Measurements from ENCODE around the gene ADORA1.

Gene ADORA1

DNA sequence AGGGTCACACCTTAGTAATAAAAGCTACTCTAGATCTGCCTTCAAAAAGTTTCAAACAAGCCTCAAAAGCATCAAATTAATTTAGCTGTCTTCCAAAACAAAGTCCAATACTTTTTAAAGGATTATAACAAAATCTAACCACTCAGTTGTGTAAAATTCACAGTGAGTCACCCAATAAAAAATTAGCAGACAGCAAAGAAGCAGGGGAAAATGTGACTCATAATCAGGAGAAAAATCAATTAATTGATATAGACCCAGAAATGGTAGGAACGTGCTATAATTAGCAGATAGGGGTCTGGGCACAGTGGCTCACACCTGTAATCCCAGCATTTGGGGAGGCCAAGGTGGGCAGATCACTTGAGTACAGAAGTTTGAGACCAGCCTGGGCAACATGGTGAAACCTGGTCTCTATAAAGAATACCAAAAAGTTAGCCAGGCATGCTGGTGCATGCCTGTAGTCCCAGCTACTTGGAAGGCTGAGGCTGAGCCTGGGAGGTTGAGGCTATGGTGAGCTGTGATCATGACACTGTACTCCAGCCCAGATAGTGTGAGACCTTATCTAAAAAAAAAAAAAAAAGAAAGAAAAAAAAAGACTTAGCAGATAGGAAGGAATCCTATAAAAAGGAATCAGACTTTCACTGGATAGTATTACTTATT lies 33.6 kb upstream of the ADORA1 start:
- no peak for DNase-seq (ENCODE audit: low spot score)

DNA sequence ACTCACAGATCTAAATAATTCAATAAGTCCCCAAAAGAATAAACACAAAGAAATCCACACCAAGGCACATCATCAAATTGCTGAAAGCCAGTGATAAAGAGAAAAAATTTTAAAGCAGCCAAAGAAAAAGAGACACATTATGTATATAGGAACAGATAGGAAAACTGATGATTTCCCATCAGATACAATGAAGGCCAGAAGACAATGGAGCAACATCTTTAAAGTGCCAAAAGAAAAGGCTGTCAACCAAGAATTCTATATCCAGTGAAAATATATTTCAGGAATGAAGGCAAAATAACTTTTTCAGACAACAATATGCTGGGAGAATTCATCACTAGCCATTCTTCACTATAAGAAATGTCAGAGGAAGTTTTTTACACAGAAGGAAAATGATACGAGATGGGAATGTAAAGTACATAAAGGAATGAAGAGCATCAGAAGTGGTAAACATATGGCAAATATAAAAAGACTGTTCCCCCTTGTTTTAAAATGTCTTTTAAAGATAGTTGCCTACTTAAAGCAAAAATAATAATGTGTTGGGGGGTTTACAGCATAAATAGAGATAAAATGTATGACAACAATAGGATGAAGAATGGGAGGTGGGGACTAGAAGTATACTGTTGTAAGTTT lies 32.4 kb upstream of the ADORA1 start:
- DNase-seq (ENCODE audit: low spot score), result no peak

DNA sequence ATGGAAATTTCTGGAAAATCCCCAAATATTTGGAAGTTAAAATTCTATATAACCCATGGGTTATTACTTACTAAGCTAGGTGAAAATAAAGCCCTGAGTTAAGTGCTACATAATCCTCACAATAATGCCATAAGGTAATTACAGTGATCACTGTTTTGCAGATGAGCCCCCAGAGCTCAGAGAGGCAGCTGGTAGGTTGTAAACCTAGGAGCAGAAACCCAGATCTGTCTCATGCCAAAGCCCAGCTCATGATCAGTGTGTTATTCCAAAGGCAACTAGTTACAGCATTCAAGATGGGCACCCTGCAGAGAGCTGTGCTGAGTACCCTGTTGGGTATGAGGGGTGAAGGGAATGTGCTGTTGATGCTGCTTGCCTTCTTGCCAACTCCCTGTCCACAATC lies 31.0 kb upstream of the ADORA1 start:
- no peak for DNase-seq (ENCODE audit: low spot score)

DNA sequence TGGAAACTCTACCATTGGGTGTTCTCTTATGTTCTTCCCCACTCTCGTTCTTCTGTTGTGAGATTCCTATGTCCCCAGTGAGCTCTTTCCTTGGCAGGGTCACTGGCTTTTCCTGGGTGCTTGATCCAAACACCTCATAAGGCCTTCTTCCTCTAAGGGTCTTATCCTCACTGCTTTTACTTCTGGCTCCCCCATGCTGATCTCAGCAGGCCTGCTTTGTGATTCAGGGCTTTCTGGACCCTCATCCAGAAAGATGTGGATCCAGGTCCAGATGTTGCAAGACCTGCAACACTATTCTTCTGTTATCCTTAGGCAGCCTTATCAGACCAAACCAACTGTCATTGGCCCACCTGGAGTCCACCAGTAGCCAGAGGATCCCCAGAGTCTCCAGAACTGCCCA lies 30.5 kb upstream of the ADORA1 start:
- no peak for DNase-seq (ENCODE audit: low spot score)

DNA sequence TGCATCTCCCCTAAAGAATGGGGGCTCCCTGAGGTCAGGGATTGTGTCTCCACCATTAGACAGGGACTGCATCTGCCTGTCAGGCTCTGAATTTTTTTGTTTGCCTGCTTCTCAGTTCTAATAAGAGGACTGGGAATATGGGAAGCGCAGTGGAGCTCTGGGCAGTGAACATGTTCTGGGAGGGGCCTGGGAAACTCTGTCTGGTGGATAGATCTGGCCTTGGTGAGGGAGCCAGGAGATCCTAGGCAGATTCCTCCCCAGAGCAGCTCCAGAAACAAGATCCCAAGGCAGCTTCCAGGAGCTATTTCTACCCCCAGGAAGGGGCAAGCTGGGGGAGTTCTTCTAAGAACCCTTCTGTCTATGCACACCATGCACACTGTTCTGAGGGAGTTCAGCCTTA lies 29.1 kb upstream of the ADORA1 start:
- DNase-seq (ENCODE audit: low spot score), result no peak

DNA sequence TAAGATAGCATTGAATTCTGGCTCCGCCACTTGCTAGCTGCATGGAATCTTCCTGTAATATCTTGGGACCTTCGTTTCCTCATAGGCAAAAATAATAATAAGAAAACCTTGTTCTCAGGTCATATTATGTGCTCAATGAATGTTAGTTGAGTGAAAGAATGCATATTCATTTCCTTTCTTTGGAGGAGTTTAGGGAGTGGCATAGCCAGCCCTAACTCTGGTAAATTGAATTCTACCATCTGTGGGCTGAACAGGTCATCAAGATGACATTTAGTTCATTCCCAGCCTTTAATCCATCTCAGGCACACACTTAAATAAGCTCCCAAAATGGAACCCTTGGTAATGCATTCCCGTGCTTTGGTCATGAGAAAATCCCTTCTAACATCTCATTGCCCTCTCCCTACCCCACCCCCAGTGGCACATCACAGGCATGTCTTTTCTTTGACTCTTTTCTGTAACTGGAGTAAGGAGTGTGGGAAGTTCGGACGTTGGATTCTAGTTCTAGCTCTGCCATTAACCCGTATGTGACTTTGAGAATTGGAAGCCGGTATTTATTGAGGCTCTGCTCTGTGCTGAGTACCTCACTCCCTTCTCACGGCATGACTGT lies 28.5 kb upstream of the ADORA1 start:
- no peak for DNase-seq (ENCODE audit: low spot score)

DNA sequence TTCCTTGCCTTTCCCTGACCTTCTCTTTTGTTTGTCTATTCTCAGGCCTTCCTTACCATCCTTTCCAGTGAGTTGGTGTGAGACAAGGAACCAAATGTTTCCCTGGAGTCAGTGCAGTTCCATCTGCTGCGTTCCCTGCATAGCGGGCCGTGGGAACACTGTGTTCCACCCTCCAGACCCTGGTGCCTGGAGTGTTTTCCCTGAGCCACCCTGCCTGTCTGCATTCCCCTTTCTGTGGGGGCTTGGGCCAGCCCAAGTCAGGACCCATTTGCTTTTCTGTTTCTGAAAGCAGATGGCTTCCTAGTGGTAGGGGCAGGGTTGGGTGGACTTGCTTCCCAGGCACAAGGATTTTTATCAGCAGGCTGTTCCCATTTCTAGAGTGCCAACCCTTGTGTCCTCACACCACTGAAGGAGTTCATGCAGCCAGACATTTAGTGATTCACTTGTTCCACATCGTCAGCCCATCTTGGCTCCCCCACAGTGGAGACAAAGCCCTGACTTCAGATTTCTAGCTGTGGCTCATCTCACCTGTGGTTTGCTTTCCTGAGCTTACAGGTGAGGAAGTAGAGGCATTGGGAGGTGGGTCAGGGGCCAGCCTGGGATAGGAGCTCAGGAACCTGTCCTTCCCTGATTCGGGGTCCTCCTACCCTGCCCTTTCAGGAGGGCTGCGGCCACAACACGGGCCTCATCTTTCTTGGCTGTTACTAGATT lies 27.6 kb upstream of the ADORA1 start:
- DNase-seq (ENCODE audit: low spot score), result no peak

DNA sequence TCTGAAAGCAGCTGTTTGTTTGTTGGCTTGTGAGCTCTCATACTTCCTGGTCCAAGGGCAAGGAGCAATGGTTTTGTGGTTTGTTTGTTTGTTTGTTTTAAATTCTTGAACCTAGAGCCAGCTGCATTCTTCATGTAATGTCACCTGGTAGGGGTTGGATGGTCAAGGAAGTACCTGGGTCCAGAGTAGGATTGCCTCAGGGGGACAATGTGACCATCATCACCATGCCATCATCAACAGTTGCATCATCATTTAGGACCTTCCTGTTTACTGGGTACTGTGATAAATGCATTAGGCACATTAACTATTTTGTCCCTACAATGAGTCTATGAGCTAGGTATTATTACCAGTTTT lies 27.0 kb upstream of the ADORA1 start:
- no peak for DNase-seq (ENCODE audit: low spot score)

DNA sequence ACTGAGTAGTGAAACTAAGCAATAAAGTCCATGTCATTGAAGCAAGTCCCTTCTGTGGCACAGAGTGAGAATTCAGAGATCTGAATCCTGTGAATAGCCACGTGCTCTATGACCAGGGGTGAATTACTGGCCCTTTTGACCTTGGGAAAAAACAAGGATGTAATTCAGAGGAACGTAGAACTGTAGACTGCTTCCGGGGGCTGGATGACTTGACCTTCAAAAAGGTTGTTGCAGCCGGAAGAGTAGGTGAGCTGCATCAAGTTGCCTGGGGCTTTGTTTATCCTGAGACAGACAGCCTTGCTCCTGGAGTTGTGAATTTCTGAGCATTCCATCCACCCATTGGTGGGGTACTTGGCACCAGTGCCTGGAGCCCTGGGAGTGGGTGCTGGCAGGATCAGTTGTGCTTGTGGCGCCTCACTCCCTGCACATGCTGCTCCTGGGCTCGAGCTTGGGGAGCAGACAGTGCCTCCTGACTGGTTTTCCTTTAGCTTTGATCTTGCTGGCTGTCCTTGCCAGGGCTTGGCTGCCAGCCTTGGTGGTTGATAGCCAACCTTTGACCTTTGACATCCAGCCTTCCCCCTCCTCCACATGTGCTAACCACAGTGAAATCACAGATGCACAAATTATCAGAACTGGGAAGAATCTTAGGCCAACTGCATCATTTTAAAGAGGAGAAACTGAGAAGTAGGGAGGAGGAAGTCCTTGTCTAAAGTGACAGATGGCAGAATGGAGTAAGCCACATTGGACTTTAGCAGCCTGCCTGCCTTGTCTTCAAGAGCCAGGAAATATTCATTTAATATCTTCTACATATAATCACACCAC lies 25.5 kb upstream of the ADORA1 start:
- no peak for DNase-seq (ENCODE audit: low spot score)

DNA sequence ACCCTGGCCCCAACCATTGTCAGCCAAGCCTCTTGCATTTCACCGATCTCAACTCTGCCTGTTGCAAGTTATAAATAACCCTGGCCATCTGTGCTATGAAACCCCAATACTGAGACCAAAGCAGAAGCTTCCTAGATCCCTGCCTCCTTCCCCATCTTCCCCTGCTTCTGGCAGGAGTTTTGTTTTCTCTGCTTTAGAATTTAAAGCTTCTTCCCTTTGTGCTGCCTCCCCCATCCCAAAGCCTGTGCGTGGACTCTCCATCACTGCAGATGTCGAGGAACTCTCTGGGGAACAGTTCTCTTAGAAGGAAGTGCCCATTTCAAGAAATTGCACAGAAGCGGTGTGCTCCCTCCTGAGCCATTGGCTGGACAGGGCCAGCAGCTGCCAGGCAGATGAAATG lies 24.3 kb upstream of the ADORA1 start:
- no peak for DNase-seq (ENCODE audit: low spot score)

DNA sequence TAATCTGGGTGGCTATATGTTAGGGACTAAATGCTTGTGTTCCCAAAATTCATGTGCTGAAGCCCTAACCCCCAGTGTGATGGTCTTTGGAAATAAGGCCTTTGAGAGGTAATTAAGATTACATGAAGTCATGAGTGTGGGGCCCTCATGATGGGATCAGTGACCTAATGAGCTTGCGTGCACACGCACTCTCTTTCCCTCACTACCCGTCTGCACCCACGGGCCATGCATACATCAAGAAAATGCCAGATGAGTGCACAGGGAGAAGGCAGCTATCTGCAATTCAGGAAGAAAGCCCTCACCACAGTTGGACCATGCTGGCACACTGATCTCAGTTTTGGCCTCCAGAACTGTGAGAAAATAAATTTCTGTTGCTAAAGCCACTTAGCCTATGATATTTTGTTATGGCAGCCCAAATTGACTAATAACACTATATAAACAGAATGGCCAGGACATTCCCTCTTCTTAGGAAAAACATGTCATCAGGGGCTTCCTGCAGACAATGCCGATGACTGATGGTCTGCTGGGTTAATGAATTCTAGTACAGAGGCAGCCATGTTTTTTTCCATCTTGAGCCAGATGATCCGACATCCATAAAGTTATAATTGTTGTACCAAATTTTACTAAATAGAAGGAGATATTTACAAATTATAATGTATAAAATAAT lies 23.6 kb upstream of the ADORA1 start:
- no peak for DNase-seq (ENCODE audit: low spot score)

DNA sequence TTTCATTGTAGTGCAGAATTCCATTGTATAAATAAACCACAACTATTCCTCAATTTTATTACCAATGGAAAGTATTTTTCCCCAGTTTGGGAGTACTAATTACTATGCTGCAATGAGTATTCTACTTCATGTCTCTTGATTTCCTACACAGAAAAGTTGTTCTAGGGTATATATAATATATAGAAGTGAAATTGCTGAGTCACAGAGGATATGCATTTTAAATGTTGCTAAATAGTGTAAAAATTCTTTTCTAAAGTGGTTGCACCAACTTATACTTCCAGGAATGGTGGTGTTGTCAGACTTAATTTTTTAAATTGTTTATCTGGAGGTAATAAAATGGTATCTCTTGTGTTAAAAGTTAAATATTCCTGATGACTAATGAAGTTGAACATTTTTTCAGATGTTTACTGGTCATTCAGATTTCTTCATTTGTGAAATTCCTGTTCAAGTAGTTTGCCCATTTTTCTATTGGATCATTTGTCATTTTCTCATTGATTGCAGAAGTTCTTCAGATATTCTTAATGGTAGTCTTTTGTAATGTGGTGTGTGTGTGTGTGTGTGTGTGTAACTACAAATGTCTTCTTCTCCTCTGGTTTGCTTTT lies 22.6 kb upstream of the ADORA1 start:
- DNase-seq (ENCODE audit: low spot score), result no peak

DNA sequence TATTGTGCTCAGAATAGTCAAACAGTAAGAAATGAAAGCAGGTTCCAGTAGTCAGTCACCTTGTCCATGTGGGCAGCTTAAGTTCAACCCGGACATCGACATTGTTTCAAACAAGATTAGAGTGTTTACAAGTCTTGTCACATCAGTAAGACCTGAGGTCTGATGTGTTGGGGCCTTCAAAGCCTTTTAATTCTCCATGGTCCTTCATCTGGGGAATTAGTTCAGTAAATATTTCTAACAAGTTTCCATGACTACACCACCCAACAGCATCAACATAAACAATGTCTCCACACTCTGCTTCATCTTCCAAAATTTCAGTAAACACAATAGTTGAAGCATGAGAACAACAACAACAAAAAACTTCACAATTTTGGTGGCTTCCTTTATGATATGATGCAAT lies 15.1 kb upstream of the ADORA1 start:
- no peak for DNase-seq (ENCODE audit: low spot score)

DNA sequence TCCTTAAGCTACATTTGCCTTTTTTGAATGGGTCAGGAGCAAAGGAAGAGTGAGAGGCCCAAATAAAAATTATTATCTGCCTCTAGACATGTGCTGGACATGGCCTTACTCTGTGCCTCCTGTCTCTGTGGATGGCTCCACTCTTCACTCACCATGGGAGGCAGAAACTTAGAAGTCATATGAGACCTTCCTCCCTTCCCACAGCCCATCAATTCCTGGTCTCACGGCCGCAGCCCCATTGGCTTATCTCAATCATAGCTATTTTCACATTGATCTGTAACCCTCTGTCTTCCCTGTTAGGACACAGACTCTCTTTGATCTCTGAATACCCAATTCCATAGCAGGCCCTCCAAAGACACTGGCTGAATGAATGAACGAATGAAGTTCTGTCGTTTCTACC lies 14.2 kb upstream of the ADORA1 start:
- DNase-seq (ENCODE audit: low spot score), result no peak

DNA sequence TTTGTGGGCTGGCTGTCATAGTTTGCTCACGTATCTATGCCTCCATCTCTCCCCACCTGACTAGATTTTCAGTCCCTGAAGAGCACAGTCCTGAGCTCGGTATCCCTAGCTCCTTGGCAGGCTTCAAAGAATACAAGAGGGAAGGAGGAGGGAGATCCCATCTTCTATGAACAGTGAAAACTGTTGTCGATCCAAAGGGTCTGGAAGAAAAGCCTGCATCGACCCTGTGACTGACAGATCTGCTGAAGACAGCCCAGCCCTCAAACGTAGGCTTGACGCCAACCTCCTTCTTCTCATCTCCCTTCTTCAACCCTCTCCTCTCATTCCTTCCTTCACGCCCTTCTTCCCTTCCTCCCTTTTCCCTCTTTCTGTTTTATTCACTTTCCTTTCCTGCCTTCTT lies 13.3 kb upstream of the ADORA1 start:
- DNase-seq (ENCODE audit: low spot score), result no peak

DNA sequence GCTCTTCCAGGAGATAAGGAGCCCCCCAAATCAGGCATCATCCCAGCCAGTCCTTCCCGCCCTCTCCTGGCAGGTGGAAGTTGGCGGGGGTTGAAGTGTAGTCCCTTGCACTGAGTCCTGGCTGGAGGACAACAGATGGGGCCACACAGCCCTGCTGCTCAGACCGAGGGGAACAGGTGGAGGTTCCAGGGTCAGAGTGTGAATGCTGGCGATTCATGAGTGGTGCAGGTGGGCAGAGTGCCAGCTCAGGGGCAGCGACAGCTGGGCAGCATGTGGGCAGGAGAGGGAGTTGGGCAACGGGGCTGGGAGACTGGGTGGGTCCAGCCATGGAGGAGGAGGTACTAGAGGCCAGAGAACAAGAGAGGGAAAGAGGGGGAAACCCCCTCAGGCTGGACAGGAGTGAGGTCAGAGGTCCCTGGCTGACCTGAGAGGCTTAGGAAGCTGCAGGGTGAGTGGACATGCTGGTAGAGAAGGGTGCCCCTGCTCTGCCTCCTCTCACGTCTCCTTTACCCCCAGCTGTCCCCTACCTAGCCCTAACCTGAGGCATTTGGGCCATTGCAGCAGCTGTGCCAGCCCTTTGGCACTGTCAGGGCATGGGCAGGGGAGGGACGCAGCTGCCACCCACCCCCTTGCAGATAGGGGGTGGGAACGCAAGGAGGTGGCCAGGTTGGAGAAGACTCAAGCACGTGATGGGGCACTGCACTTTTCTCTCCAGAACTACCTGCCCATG lies 11.3 kb upstream of the ADORA1 start:
- DNase-seq (ENCODE audit: low spot score), result no peak

DNA sequence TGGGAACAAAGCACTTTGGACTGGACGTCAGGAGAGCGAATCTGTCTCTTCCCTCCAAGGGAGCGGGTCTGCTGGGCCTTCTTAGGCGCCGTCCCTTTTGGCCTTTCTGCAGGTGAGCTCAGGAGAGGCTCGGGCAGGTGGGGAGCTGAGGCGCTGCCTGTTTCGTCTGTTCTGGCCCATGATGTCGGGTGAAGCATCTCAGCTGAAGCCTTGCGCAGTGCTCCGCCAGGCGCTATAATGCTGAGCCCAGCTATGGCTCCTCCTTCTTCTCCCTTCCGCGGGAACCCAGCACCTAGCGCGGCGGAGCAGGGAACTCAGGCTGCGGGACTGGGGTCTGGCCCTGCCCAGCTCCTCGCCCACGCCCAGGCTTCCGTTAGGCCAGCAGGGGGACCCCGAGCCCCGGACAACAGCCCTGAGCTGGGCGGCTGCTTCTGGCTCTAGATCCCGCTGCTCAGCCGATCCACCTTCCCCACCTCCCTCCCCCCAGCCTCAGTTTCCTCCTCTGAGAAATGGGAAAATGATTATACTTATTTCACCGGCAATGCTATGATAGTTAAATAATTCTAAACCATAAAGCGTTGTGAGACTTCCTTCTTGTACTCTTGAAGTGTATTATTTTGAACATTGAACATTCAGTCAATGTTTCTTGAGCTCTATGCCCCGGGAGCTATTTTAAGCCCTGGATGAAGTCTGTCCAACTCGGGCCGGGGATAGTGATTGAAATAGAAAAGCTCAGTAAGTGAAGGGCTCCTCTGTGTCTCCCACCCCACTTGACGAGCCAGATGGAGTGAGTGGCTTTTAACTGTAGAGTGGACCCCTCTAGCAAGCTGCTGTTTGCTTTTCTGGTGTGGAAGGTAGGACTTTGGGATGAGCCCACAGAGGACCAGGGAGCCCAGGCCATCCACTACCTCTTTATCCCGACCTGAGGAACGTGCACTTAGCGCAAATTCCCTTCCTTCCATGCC lies 9.6 kb upstream of the ADORA1 start:
- DNase-seq (ENCODE audit: low spot score), result no peak

DNA sequence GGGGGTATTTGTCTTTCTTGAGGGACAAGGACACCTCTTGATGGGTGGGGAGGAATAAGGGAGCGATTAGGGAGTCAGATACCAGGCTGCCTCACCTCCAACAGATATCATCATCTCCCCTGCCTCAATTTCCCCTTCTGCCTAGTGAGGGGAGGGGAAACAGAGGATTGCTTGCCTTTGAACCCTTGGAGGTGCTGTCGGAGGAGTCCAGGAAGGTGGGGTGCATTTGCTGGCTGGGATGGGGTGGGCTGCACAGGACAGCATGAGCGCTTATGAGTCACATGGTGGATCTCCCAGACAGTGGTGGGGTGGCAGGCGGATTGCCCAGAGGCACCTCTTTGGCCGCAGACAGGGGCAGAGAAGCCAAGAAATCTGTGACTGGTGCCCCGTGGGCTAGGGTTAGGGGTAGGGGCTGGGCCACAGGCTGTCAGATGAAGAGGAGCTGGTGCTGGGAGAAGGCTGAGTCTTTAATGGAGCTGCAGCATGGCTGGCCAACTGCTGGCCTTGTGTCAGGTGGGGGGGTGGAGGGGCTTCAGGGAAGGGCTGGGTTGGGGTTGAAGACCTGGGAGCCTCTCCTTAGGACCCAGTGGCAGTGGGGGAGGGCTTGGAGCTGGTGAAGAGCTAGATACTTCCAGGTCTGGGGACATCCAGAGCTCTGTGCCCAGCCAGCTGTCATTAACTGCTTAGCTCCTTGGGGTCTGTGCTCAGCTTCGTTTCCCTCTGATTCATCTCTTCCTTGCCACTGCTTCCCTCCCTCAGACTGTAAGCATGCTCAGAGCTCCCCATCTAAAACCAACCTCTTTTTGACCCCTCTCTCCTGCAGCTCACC lies 7.0 kb upstream of the ADORA1 start:
- DNase-seq (ENCODE audit: low spot score), result no peak

Measured in CD4-positive, alpha-beta T cell treated with Interleukin-6 at 100 ng/mL for 8 hours (primary cell).